Mesenteric fat pad (tissue), 1 donor: ENCODE data around the gene OR1N2. TPM values are rescaled to one million over a fixed set of nuclear protein-coding genes. Genes with fewer than 3 reads are reported as not detected.
"Not testable (repeated sequence)": the region's sequence is repeated elsewhere in the genome, so short reads cannot be mapped to it uniquely, and the experiment has no call there.

Experiments
- DNase-seq: peaks from one replicate; pipeline ENCODE4 v3.0.0-alpha.2; 2020; ENCODE audit warnings: low spot score
- long read RNA-seq: library from polyadenylated mRNA; unstranded; transcript quantifications from one replicate; pipeline ENCODE4 v2.0.0, GENCODE V29; 2020
- total RNA-seq: library from RNA; stranded (reverse); fragmentation: NEBNext Ultra II Directional; extraction: Animal tissue kit (Norgen Biotek cat#: 25700); gene quantifications from one replicate; pipeline ENCODE4 v1.2.1, GENCODE V29; 2021
- donor health status: DM: yes; HTN: yes; CAD: no.

Gene OR1N2
- total RNA-seq: not detected
- long read RNA-seq: 0 reads

- DNase-seq: no peak
Observed at GRCh38 chr9:122552812-122553211, at the start of gene OR1N2. Gene OR1N2, plus strand, starts transcription at chr9:122553112. Its CDS starts 100 bp downstream, at chr9:122553212.

GRCh38 chr9:122506964-122507363 lies 45.9 kb upstream of the OR1N2 start:
- no peak for DNase-seq

GRCh38 chr9:122510502-122510901 lies 42.4 kb upstream of the OR1N2 start, which contains the start of gene OR1J2:
Gene OR1J2, plus strand, starts transcription at chr9:122510802. Its CDS starts 0 bp downstream, at chr9:122510802.
- DNase-seq: no peak

GRCh38 chr9:122518226-122518625 lies 34.7 kb upstream of the OR1N2 start:
- DNase-seq: no peak

- no peak for DNase-seq
Observed at GRCh38 chr9:122518841-122519240, 34.1 kb upstream of the OR1N2 start, which contains the start of gene OR1J4. Gene OR1J4, plus strand, starts transcription at chr9:122519141. Its CDS starts 0 bp downstream, at chr9:122519141.

GRCh38 chr9:122519376-122519775 lies 33.5 kb upstream of the OR1N2 start:
- DNase-seq: no peak

GRCh38 chr9:122526602-122527001 lies 26.3 kb upstream of the OR1N2 start:
- no peak for DNase-seq

- no peak for DNase-seq
Observed at GRCh38 chr9:122527193-122527592, 25.7 kb upstream of the OR1N2 start, which contains the start of gene OR1N1. Gene OR1N1, minus strand, starts transcription at chr9:122527293. Its CDS starts 0 bp downstream, at chr9:122527293.

- not testable (repeated sequence) for DNase-seq
Observed at GRCh38 chr9:122531157-122531556, 21.8 kb upstream of the OR1N2 start.

GRCh38 chr9:122536134-122536533 lies 16.8 kb upstream of the OR1N2 start:
- DNase-seq: no peak

- DNase-seq: not testable (repeated sequence)
Observed at GRCh38 chr9:122537066-122537465, 15.8 kb upstream of the OR1N2 start.

GRCh38 chr9:122538757-122539156 lies 14.2 kb upstream of the OR1N2 start:
- DNase-seq: no peak

- no peak for DNase-seq
Observed at GRCh38 chr9:122546196-122546595, 6.7 kb upstream of the OR1N2 start.

GRCh38 chr9:122551371-122551770 lies 1.5 kb upstream of the OR1N2 start:
- no peak for DNase-seq

GRCh38 chr9:122561446-122561845 lies 8.5 kb downstream of the OR1N2 start:
- no peak for DNase-seq

GRCh38 chr9:122562134-122562760 lies 9.3 kb downstream of the OR1N2 start:
- no peak for DNase-seq

GRCh38 chr9:122567901-122568300 lies 15.0 kb downstream of the OR1N2 start:
- DNase-seq: no peak

GRCh38 chr9:122572456-122572855 lies 19.5 kb downstream of the OR1N2 start:
- DNase-seq: no peak

GRCh38 chr9:122579874-122580273 lies 27.0 kb downstream of the OR1N2 start:
- DNase-seq: no peak

- no peak for DNase-seq
Observed at GRCh38 chr9:122580360-122580759, 27.4 kb downstream of the OR1N2 start.

- DNase-seq: not testable (repeated sequence)
Observed at GRCh38 chr9:122583284-122583683, 30.4 kb downstream of the OR1N2 start, which contains the start of gene OR1L8. Gene OR1L8, minus strand, starts transcription at chr9:122583384. Its CDS starts 14,907 bp downstream, at chr9:122568477.
